Measurements from ENCODE around the gene CPAMD8. TPM values are rescaled to one million over a fixed set of nuclear protein-coding genes. Genes with fewer than 3 reads are reported as not detected.

The CPAMD8 gene
- total RNA-seq, 1 experiment from 2014 or later = 0.20 TPM

DNA sequence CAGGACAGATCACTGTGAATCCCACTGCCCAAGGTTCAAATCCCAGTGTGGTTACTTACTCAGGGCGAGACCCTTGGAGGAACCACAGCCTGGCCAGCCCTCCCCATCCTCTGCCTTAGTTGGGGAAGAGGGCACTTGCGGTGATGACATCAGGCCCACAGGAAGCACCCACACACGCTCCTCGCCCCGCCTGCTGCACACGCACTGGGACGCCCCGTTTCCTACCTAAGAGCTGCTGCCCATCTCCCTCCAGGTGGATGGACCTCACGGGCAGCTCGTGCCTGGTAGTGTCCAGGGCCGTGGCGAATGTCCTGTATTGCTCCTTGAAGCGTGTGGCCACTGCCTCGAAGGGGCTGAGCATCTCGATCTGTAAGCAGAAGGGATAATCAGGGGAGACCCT is 29.0 kb upstream of the CPAMD8 start:
- Histone ChIP-seq H2AFZ (ENCODE audit: low read depth, low read length, poor library complexity, severe bottlenecking) (no peak overlapping the region), H3K36me3 (ENCODE audit: control insufficient read depth in 1 of 2, insufficient read depth in 2 of 2, low read length in 2 of 2) (peaks cover 14 to 17% of the 10 kb centered on the region in 2 experiments; a peak in 3 of 4 replicates), H3K4me1 (ENCODE audit: control insufficient read depth in 1 of 2, insufficient read depth in 2 of 2, low read length in 2 of 2) (no peaks in the 10 kb centered on the region), H3K9me2 (ENCODE audit: insufficient read depth) (no peaks in the 10 kb centered on the region), H4K20me1 (ENCODE audit: insufficient read depth) (no peaks in the 10 kb centered on the region), H3K27ac (ENCODE audit: low read depth, low read length) (no peak overlapping the region; the same call in 1 of the 2 replicates), H3K27me3 (ENCODE audit: insufficient read depth, low read length) (no peaks in the 10 kb centered on the region), H3K9me3 (ENCODE audit: control insufficient read depth in 1 of 2, insufficient read depth in 1 of 2, low read depth in 1 of 2, low read length in 2 of 2) (no peaks in the 10 kb centered on the region), H3K79me2 (ENCODE audit: insufficient read depth, low read length) (no peaks in the 10 kb centered on the region), H3K9ac (ENCODE audit: low read length) (no peak overlapping the region), H3K4me3 (replicated peaks in 1 of 2; ENCODE audit: low read depth in 1 of 2, low read length in 2 of 2) (no peak overlapping the region), H3K4me2 (ENCODE audit: low read length) (no peak overlapping the region)
- DNase-seq (ENCODE audit: low read depth, low spot score) (no peak), ATAC-seq (no peak)
- POLR2A ChIA-PET = no interaction called here
- RAD21 ChIA-PET (ENCODE audit: low non-redundant PET in 1 of 2, low total read pairs in 2 of 2, uncharacterized antibody in 2 of 2, unreplicated experiment in 2 of 2) = no interaction called here
- intact Hi-C loops (cut with micrococcal nuclease) = no loop called here
- BruUV-seq (replicated peaks) = no TSS peak
- no peak for TF ChIP-seq CEBPB (IDR thresholded peaks at IDR 0.05; ENCODE audit: low read depth)
- no peak for TF ChIP-seq POLR2AphosphoS5 (IDR thresholded peaks at IDR 0.05; ENCODE audit: low read depth, low read length)
- TF ChIP-seq EZH2 (IDR thresholded peaks at IDR 0.05) = no peak
- no peak for TF ChIP-seq CBX3 (IDR thresholded peaks at IDR 0.05; ENCODE audit: low read depth)
- no peak for TF ChIP-seq SIN3A (IDR thresholded peaks at IDR 0.05; ENCODE audit: low read depth)
- no peak for TF ChIP-seq SRF (IDR thresholded peaks at IDR 0.05; ENCODE audit: low read depth)
- TF ChIP-seq, protein P1, sequence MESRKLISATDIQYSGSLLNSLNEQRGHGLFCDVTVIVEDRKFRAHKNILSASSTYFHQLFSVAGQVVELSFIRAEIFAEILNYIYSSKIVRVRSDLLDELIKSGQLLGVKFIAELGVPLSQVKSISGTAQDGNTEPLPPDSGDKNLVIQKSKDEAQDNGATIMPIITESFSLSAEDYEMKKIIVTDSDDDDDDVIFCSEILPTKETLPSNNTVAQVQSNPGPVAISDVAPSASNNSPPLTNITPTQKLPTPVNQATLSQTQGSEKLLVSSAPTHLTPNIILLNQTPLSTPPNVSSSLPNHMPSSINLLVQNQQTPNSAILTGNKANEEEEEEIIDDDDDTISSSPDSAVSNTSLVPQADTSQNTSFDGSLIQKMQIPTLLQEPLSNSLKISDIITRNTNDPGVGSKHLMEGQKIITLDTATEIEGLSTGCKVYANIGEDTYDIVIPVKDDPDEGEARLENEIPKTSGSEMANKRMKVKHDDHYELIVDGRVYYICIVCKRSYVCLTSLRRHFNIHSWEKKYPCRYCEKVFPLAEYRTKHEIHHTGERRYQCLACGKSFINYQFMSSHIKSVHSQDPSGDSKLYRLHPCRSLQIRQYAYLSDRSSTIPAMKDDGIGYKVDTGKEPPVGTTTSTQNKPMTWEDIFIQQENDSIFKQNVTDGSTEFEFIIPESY (IDR thresholded peaks at IDR 0.05; ENCODE audit: extremely low read depth, insufficient replicate concordance, low read length) = no peak
- no peak for TF ChIP-seq ZFX (IDR thresholded peaks at IDR 0.05)
- no peak for TF ChIP-seq POLR2A (IDR thresholded peaks at IDR 0.05; ENCODE audit: borderline replicate concordance, extremely low read depth, insufficient read depth, insufficient read length)
- CTCF ChIA-PET = interaction anchor here (0.9 kb wide), 1 partner anchor 276 kb away, joined by 3 read pairs; no protein-coding TSS in a partner anchor

DNA sequence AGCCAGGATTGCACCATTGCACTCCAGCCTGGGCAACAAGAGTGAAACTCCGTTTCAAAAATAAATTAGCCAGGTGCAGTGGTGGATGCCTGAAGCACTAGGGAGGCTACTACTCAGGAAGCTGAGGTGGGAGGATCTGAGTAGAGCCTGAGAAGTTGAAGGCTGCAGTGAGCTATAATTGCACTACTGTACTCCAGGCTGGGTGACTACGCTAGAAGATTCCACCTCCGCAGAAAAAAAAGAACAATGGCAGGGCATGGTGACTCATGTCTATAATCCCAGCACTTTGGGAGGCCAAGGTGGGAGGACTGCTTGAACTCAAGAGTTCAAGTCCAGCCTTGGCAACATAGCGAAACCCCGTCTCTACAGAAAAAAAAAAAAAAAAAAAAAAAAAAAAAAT is 28.1 kb upstream of the CPAMD8 start:
- Histone ChIP-seq H3K9me2 (ENCODE audit: insufficient read depth) (no peaks in the 10 kb centered on the region), H2AFZ (ENCODE audit: low read depth, low read length, poor library complexity, severe bottlenecking) (no peak overlapping the region), H3K9me3 (ENCODE audit: control insufficient read depth in 1 of 2, insufficient read depth in 1 of 2, low read depth in 1 of 2, low read length in 2 of 2) (no peaks in the 10 kb centered on the region), H3K9ac (ENCODE audit: low read length) (no peak overlapping the region), H3K36me3 (ENCODE audit: control insufficient read depth in 1 of 2, insufficient read depth in 2 of 2, low read length in 2 of 2) (peaks cover 13 to 16% of the 10 kb centered on the region in 2 experiments; a peak in 3 of 4 replicates), H3K27ac (ENCODE audit: low read depth, low read length) (no peak overlapping the region), H4K20me1 (ENCODE audit: insufficient read depth) (no peaks in the 10 kb centered on the region), H3K4me3 (replicated peaks in 1 of 2; ENCODE audit: low read depth in 1 of 2, low read length in 2 of 2) (no peak overlapping the region), H3K79me2 (ENCODE audit: insufficient read depth, low read length) (no peaks in the 10 kb centered on the region), H3K4me2 (ENCODE audit: low read length) (no peak overlapping the region), H3K4me1 (ENCODE audit: control insufficient read depth in 1 of 2, insufficient read depth in 2 of 2, low read length in 2 of 2) (no peaks in the 10 kb centered on the region), H3K27me3 (ENCODE audit: insufficient read depth, low read length) (no peaks in the 10 kb centered on the region)
- TF ChIP-seq, protein P1 (IDR thresholded peaks at IDR 0.05; ENCODE audit: extremely low read depth, insufficient replicate concordance, low read length) = no peak
- TF ChIP-seq ELF1 (IDR thresholded peaks at IDR 0.05; ENCODE audit: borderline replicate concordance, low read depth) = no peak
- no peak for TF ChIP-seq ATF3 (IDR thresholded peaks at IDR 0.05)
- no peak for TF ChIP-seq SIN3A (IDR thresholded peaks at IDR 0.05; ENCODE audit: low read depth)
- TF ChIP-seq ZNF274 (IDR thresholded peaks at IDR 0.05; ENCODE audit: low read depth, low read length) = no peak
- TF ChIP-seq POLR2AphosphoS5 (IDR thresholded peaks at IDR 0.05; ENCODE audit: low read depth, low read length) = no peak
- no peak for TF ChIP-seq MAX (IDR thresholded peaks at IDR 0.05)
- TF ChIP-seq SP1 (IDR thresholded peaks at IDR 0.05; ENCODE audit: low read depth) = no peak
- no peak for TF ChIP-seq EZH2 (IDR thresholded peaks at IDR 0.05)
- no peak for TF ChIP-seq YY1 (IDR thresholded peaks at IDR 0.05; ENCODE audit: extremely low read depth, insufficient replicate concordance, low read depth, low read length)
- no peak for TF ChIP-seq TCF7L2 (IDR thresholded peaks at IDR 0.05; ENCODE audit: borderline replicate concordance, extremely low read depth, insufficient read depth, insufficient read length)
- intact Hi-C loops (cut with micrococcal nuclease) = no loop called here
- ChIA-PET CTCF (interaction anchor here (0.9 kb wide), 1 partner anchor 275 kb away, joined by 3 read pairs; no protein-coding TSS in a partner anchor), POLR2A (no interaction called here), RAD21 (ENCODE audit: low non-redundant PET in 1 of 2, low total read pairs in 2 of 2, uncharacterized antibody in 2 of 2, unreplicated experiment in 2 of 2) (interaction anchor here in 1 of 2 experiments (0.6 kb wide), 1 partner anchor 330 kb away, joined by 3 read pairs; no protein-coding TSS in a partner anchor)
- BruUV-seq (replicated peaks) = no TSS peak
- DNase-seq (ENCODE audit: low read depth, low spot score) (no peak), ATAC-seq (no peak)
